OCI-LY7 (cell line): ENCODE measurements around the gene MCF2L2. TPM values are rescaled to one million over a fixed set of nuclear protein-coding genes. Genes with fewer than 3 reads are reported as not detected.

Experiments
- BruUV-seq: library from RNA; stranded (reverse); fragments of 400-500 nt; replicated peaks from 2 replicates; lab custom pipeline; 2021; lab: Mats Ljungman, UMichigan
- CTCF ChIA-PET: fragments of 300-600 bp; sonication (Branson Sonifier 250); formaldehyde crosslinking; loops from one replicate; lab custom pipeline; 2022; ENCODE audit warnings: antibody characterized with exemption; ENCODE audit not compliant: unreplicated experiment; lab: Charles Lee
- POLR2A ChIA-PET: fragments of 300-600 bp; sonication (Branson Sonifier 250); formaldehyde crosslinking; loops from one replicate; lab custom pipeline; 2022; ENCODE audit warnings: antibody characterized with exemption; lab: Charles Lee
- DNase-seq: peaks from one replicate; pipeline ENCODE4 v3.0.0-alpha.2; 2015; ENCODE audit warnings: low spot score
- H2AFZ ChIP-seq: fragments of 200-600 bp; sonication (generic), shearing (Covaris generic); 2 replicates; pipeline ENCODE4 v1.6.1; 2014; ENCODE audit warnings: mild to moderate bottlenecking, antibody characterized with exemption, low read length, moderate library complexity
- H3K27ac ChIP-seq: fragments of 200-600 bp; sonication (generic); 2 replicates; pipeline ENCODE4 v1.5.1; 2014; ENCODE audit warnings: mixed run types, low read depth, mild to moderate bottlenecking, moderate library complexity, low read length, inconsistent platforms; ENCODE audit not compliant: poor library complexity, severe bottlenecking
- H3K36me3 ChIP-seq: fragments of 200-600 bp; sonication (generic); 2 replicates; pipeline ENCODE4 v1.6.1; 2014; ENCODE audit warnings: mild to moderate bottlenecking, antibody characterized with exemption, low read length, moderate library complexity, mixed read lengths; ENCODE audit not compliant: insufficient read depth
- H3K4me1 ChIP-seq: fragments of 200-600 bp; sonication (generic); 2 replicates; pipeline ENCODE4 v1.5.1; 2014; ENCODE audit warnings: mild to moderate bottlenecking, low read length; ENCODE audit not compliant: insufficient read depth, poor library complexity, severe bottlenecking
- H3K4me2 ChIP-seq: fragments of 200-600 bp; sonication (generic); 2 replicates; pipeline ENCODE4 v1.6.1; 2014; ENCODE audit warnings: mild to moderate bottlenecking, low read length
- H3K4me3 ChIP-seq: fragments of 200-600 bp; sonication (generic); 2 replicates; pipeline ENCODE4 v1.5.1; 2014; ENCODE audit warnings: mild to moderate bottlenecking, low read depth, low read length; ENCODE audit not compliant: poor library complexity, severe bottlenecking
- H3K79me2 ChIP-seq: fragments of 200-600 bp; sonication (generic); 2 replicates; pipeline ENCODE4 v1.6.1; 2016; ENCODE audit warnings: low read depth, mild to moderate bottlenecking, low read length, moderate library complexity, mixed read lengths; ENCODE audit not compliant: insufficient read depth
- H3K9me2 ChIP-seq: fragments of 200-600 bp; sonication (generic); 2 replicates; pipeline ENCODE4 v1.6.1; 2016; ENCODE audit warnings: mild to moderate bottlenecking, low read length, mixed read lengths; ENCODE audit not compliant: insufficient read depth
- H3K9me3 ChIP-seq: fragments of 200-600 bp; sonication (generic); 2 replicates; pipeline ENCODE4 v1.6.1; 2014; ENCODE audit warnings: mild to moderate bottlenecking, mixed run types, low read length, mixed read lengths
- H4K20me1 ChIP-seq: fragments of 200-600 bp; sonication (generic); 2 replicates; pipeline ENCODE4 v1.6.1; 2014; ENCODE audit warnings: mild to moderate bottlenecking, antibody characterized with exemption, low read length, moderate library complexity, mixed read lengths; ENCODE audit not compliant: insufficient read depth
- CTCF ChIP-seq: fragments of 200-600 bp; sonication (generic); conservative IDR thresholded peaks from 2 replicates; pipeline ENCODE4 v1.5.1; 2014; ENCODE audit warnings: mild to moderate bottlenecking, antibody characterized with exemption, low read length, moderate library complexity, mixed read lengths
- EZH2phosphoT487 ChIP-seq: fragments of 200-600 bp; sonication (generic); IDR thresholded peaks from 2 replicates; pipeline ENCODE4 v1.6.1; 2018; ENCODE audit warnings: low read depth, borderline replicate concordance, mild to moderate bottlenecking, mixed run types, antibody characterized with exemption, low read length, moderate library complexity, mixed read lengths
- intact Hi-C: fragments of 100-400 bp; cut with micrococcal nuclease; formaldehyde crosslinking; loops from one replicate; pipeline ENCODE4 v1.10.0; 2022; ENCODE audit not compliant: unreplicated experiment
- total RNA-seq, 2 experiments: library from RNA; depleted of rRNA in 1 of 2; stranded (reverse); fragments of >200 nt in 1 of 2; shearing (Covaris generic) in 1 of 2; gene quantifications; 2 replicates each; pipeline ENCODE4 v1.2.3, GENCODE V29; 2014 to 2022

Gene MCF2L2
- total RNA-seq, 2 experiments from 2014 or later, result 6.6 to 8.0 TPM

- Histone ChIP-seq H3K4me2 (no peak overlapping the region), H3K9me3 (no peaks in the 10 kb centered on the region), H3K4me1 (peaks cover 7% of the 10 kb centered on the region), H3K79me2 (no peaks in the 10 kb centered on the region), H3K36me3 (no peaks in the 10 kb centered on the region), H4K20me1 (no peaks in the 10 kb centered on the region), H2AFZ (no peak overlapping the region), H3K9me2 (no peaks in the 10 kb centered on the region), H3K4me3 (no peak overlapping the region), H3K27ac (no peak overlapping the region)
- intact Hi-C loops, result no loop called here
- no peak for DNase-seq
- no peak for TF ChIP-seq EZH2phosphoT487
- no TSS peak for BruUV-seq
- CTCF ChIA-PET, result no interaction called here
- POLR2A ChIA-PET, result interaction anchor here (0.7 to 1.6 kb wide), 2 partner anchors 10 to 58 kb away, joined by 4 to 8 read pairs; no protein-coding TSS in a partner anchor
Measured at GRCh38 chr3:183149915-183150750, 278.3 kb downstream of the MCF2L2 start.

DNA sequence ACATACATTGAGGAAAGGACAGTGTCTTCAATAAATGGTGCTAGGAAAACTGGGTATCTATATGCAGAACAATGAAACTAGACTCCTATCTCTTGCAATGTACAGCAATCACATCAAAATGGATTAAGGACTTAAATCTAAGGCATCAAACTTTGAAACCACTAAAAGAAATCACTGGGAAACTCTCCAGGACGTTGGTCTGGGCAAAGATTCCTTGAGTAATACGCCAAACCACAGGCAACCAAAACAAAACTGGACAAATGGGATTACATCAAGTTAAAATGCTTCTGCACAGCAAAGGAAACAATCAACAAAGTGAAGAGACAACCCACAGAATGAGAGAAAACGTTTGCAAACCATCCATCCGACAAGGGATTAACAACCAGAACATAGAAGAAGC lies 280.4 kb downstream of the MCF2L2 start:
- intact Hi-C loops, result no loop called here
- DNase-seq, result no peak
- Histone ChIP-seq H4K20me1 (no peaks in the 10 kb centered on the region), H3K4me3 (no peak overlapping the region), H3K4me2 (no peak overlapping the region), H3K9me2 (no peaks in the 10 kb centered on the region), H3K4me1 (peaks cover 11% of the 10 kb centered on the region), H3K9me3 (no peaks in the 10 kb centered on the region), H2AFZ (no peak overlapping the region), H3K36me3 (no peaks in the 10 kb centered on the region), H3K27ac (no peak overlapping the region), H3K79me2 (no peaks in the 10 kb centered on the region)
- no TSS peak for BruUV-seq
- CTCF ChIA-PET, result no interaction called here
- TF ChIP-seq CTCF, result no peak
- no peak for TF ChIP-seq EZH2phosphoT487
- POLR2A ChIA-PET, result interaction anchor here (0.6 to 0.7 kb wide), 2 partner anchors 124 to 1722 kb away, joined by 3 read pairs; no protein-coding TSS in a partner anchor

DNA sequence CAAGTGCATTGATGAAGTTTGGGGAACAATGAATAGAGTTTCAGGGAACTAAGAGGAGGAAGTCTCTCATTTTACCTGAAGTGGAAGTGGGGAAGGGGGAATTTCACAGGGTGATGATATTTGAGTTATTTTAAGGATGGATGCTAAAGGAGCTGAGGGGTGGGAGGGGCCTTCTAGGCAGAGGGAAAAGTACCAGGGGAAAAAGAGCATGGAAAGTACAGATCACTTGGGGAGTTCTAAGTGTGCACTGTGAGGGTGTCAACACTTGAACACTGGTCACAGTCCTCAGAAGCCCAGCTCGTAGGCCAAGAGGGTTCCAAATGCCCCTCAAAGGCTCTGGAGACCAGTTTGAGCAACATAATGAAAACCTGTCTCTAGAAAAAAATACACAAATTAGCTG lies 284.1 kb downstream of the MCF2L2 start:
- intact Hi-C loops, result no loop called here

More for the DNA sequence above, 284.1 kb downstream of the MCF2L2 start:
- Histone ChIP-seq H4K20me1 (no peaks in the 10 kb centered on the region), H3K4me1 (peaks cover 4% of the 10 kb centered on the region), H3K79me2 (no peaks in the 10 kb centered on the region), H3K4me2 (no peak overlapping the region), H3K9me2 (no peaks in the 10 kb centered on the region), H3K36me3 (no peaks in the 10 kb centered on the region), H3K9me3 (no peaks in the 10 kb centered on the region), H3K4me3 (no peak overlapping the region), H2AFZ (no peak overlapping the region), H3K27ac (no peak overlapping the region)
- DNase-seq, result no peak
- ChIA-PET CTCF (no interaction called here), POLR2A (no interaction called here)
- TF ChIP-seq EZH2phosphoT487 (no peak), CTCF (no peak)
- no TSS peak for BruUV-seq
